Epithelial cell of proximal tubule (primary cell): ENCODE measurements around the gene RBM7. TPM values are rescaled to one million over a fixed set of nuclear protein-coding genes. Genes with fewer than 3 reads are reported as not detected.

Experiments
- DNase-seq: peaks from one replicate; pipeline ENCODE4 v3.0.0-alpha.2; 2011; ENCODE audit warnings: low read depth
- H3K4me3 ChIP-seq: 2 replicates; pipeline ENCODE4 v1.5.1; 2011; ENCODE audit warnings: low read depth, mild to moderate bottlenecking, low read length
- CTCF ChIP-seq: conservative IDR thresholded peaks from 2 replicates; pipeline ENCODE4 v1.5.1; 2012; ENCODE audit warnings: low read depth, mild to moderate bottlenecking, low read length
- total RNA-seq: library from RNA; depleted of rRNA; stranded (reverse); fragments of >200 nt; gene quantifications from 2 replicates; pipeline ENCODE4 v1.2.3, GENCODE V29; 2015

The RBM7 gene
- total RNA-seq, 1 donor from 2014 or later, result 15.2 TPM

- no peak overlapping the region for H3K4me3 ChIP-seq
- no peak for TF ChIP-seq CTCF
- no peak for DNase-seq
These were observed 18.0 kb upstream of the RBM7 start for GRCh38 chr11:114382509-114382908.

GRCh38 chr11:114384487-114384886 lies 16.0 kb upstream of the RBM7 start:
- TF ChIP-seq CTCF, result no peak
- DNase-seq, result no peak
- no peak overlapping the region for H3K4me3 ChIP-seq

GRCh38 chr11:114386131-114386530 lies 14.3 kb upstream of the RBM7 start:
- TF ChIP-seq CTCF, result no peak
- DNase-seq, result no peak
- no peak overlapping the region for H3K4me3 ChIP-seq

GRCh38 chr11:114386545-114386944 lies 13.9 kb upstream of the RBM7 start:
- no peak for DNase-seq
- no peak overlapping the region for H3K4me3 ChIP-seq
- TF ChIP-seq CTCF, result no peak

GRCh38 chr11:114392735-114393667 lies 7.5 kb upstream of the RBM7 start:
- no peak for DNase-seq
- TF ChIP-seq CTCF, result no peak
- no peak overlapping the region for H3K4me3 ChIP-seq

GRCh38 chr11:114395736-114396135 lies 4.7 kb upstream of the RBM7 start:
- TF ChIP-seq CTCF, result peak; percentile 62
- DNase-seq, result no peak
- H3K4me3 ChIP-seq, result no peak overlapping the region

GRCh38 chr11:114396916-114397315 lies 3.5 kb upstream of the RBM7 start:
- no peak overlapping the region for H3K4me3 ChIP-seq
- TF ChIP-seq CTCF, result no peak
- no peak for DNase-seq
